ENCODE results near the gene RNF207. TPM values are rescaled to one million over a fixed set of nuclear protein-coding genes. Genes with fewer than 3 reads are reported as not detected.
"Not testable (repeated sequence)": the region's sequence is repeated elsewhere in the genome, so short reads cannot be mapped to it uniquely, and the experiment has no call there.

The RNF207 gene
- polyA plus RNA-seq, 6 donors from 2014 or later: 0.12 to 0.61 (median 0.26) TPM; not detected in 2

DNA sequence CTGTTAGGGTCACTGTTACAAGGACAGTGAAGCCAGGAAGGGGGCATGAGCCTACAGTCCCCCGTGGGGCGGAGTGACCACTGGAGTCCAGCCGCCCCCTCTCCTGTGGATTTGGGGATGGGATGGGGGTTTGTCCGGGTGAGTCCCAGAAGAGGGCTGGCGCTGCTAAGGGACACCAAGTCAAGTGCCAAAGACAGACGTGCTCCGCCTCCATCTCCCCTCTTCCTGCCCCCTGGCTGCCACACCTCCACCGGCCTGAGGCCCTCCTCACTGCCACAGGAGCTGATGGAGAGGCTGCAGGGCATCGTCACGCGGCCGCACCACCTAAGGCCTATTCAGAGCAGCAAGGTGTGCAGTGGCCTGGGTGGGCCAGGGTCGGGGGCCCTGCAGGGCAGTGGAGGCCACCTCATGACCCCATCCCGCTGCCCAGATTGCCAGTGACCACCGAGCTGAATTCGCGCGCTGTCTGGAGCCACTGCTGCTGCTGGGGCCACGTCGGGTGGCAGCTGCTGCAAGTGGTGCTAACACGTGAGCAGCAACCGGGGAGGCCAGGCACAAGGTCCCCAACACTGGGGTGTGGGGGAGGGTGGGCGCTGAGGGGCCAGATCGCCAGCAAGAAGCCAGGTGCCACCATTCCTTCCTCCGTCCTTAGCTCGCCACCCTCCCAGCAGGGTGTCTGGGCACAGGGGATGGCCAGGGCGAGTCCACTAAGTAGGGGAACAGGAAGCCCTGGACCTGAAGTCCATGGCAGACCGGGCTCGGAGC is 4.9 kb downstream of the RNF207 start:
- H3K9me3 Mint-ChIP-seq: peaks cover 0 to 1% (median 0%) of the 10 kb centered on the region in 7 donors
- peak overlapping the region in 2 of 8 donors; percentile 9 to 37 for H3K4me3 Mint-ChIP-seq
- H3K4me1 Mint-ChIP-seq: peaks cover 0 to 26% (median 10%) of the 10 kb centered on the region in 3 donors
- peaks cover 17 to 65% (median 35%) of the 10 kb centered on the region in 3 donors for H3K27me3 Mint-ChIP-seq
- DNase-seq (no peak), ATAC-seq (ENCODE audit: low read depth in 2 of 2) (no peak)
- no peak overlapping the region for H3K27ac Mint-ChIP-seq
- no peaks in the 10 kb centered on the region for H3K36me3 Mint-ChIP-seq

DNA sequence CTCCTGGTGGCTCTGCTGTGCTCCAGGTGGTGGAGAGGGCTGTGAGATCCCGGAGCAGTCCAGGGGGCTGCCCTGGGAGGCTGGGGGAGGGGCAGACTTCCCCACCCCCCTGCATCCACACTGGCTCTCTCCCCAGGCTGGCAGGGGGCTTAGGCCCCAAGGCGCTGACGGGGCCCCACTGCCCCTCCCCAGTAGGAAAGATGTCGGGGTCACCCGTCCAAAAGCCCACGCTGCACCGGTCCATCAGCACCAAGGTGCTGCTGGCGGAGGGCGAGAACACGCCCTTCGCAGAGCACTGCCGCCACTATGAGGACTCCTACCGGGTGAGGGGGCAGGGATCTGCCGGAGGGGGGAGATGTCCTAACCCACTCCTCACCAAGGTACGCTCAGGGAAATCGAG is 5.8 kb downstream of the RNF207 start:
- Mint-ChIP-seq H3K27me3 (peaks cover 17 to 67% (median 35%) of the 10 kb centered on the region in 3 donors), H3K4me1 (peaks cover 0 to 22% (median 10%) of the 10 kb centered on the region in 3 donors), H3K27ac (no peak overlapping the region), H3K4me3 (no peak overlapping the region), H3K9me3 (peaks cover 0 to 1% (median 0%) of the 10 kb centered on the region in 7 donors), H3K36me3 (no peaks in the 10 kb centered on the region)
- ATAC-seq (ENCODE audit: low read depth in 2 of 2): no peak
- DNase-seq: no peak

DNA sequence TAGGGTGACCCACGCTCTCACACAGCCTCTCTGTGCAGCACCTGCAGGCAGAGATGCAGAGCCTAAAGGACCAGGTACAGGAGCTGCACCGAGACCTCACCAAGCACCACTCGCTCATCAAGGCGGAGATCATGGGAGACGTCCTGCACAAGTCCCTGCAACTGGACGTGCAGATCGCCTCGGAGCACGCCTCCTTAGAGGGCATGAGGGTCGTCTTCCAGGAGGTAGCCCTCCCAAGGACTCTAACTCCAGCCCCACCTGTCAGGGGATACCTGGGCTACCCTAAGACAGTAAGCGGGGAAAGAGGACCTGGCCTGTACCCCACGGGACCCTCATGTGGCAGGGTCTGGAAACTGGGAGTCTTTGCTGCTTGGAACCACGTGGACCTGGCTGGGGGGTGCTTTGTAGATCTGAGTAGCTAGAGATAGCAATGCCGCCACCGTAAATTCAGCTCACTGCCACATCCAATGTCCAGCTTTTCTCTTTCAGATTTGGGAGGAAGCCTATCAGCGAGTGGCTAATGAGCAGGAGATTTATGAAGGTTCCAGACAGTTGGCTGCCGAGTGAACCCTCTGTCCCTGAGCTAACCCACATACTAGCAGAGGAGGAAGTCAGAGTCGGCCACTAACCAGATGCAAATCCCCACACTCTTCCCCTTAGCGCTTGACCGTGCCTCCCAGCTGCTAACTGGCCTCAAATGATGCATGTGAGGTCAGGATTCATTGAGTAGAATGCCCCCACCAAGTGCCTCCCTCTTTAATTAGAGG is 6.5 kb downstream of the RNF207 start:
- no peaks in the 10 kb centered on the region for H3K36me3 Mint-ChIP-seq
- peaks cover 0 to 19% (median 10%) of the 10 kb centered on the region in 3 donors for H3K4me1 Mint-ChIP-seq
- peaks cover 17 to 68% (median 35%) of the 10 kb centered on the region in 3 donors for H3K27me3 Mint-ChIP-seq
- DNase-seq (no peak), ATAC-seq (ENCODE audit: low read depth in 2 of 2) (no peak)
- H3K4me3 Mint-ChIP-seq: peak overlapping the region in 3 of 8 donors; percentile 47 to 71 (median 48)
- no peak overlapping the region for H3K27ac Mint-ChIP-seq
- peaks cover 0 to 1% (median 0%) of the 10 kb centered on the region in 7 donors for H3K9me3 Mint-ChIP-seq

DNA sequence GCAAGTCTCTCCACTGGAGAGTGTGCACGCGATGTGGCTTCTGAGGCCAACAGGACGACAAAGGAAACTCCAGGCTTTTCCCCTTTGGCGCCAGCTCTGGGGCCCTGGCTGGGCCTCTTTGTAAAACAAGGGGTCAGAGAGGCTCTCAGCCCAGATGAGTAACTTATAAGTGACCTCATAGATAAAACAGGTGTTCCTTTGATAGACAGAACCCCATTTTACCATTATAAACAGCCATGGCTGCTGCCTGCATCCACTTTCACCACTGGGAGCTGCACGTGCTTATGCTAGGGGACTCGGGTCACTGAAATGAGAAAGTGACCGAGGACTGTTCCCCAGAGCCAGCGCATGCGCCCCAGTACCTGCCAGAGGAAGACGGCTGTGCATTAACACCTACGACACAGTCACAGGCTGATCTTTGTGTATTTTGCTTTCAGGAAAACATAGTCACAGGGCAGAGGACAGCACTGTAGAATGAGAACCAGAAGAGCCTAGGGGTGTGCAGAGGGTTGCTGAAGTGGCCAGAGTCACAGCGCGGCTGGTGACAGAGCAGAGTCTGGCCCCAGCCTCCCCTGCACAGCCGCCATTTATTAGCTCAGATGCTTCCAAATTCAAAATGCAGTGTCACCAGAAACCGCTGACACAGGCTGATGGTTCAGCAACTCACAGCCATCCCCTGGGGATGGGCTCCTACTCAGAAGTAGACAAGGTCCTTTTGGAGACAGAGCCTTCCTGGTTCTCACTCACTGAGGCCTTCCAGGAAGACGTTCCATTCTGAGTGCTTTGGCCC is 12.7 kb downstream of the RNF207 start:
- no peak overlapping the region for H3K4me3 Mint-ChIP-seq
- no peaks in the 10 kb centered on the region for H3K36me3 Mint-ChIP-seq
- no peak overlapping the region for H3K27ac Mint-ChIP-seq
- peaks cover 4 to 30% (median 25%) of the 10 kb centered on the region in 3 donors for H3K27me3 Mint-ChIP-seq
- peaks cover 0 to 4% (median under 1%) of the 10 kb centered on the region in 3 donors for H3K4me1 Mint-ChIP-seq
- ATAC-seq (ENCODE audit: low read depth in 2 of 2) (no peak), DNase-seq (no peak)
- peaks cover 0 to 1% (median 0%) of the 10 kb centered on the region in 7 donors for H3K9me3 Mint-ChIP-seq

DNA sequence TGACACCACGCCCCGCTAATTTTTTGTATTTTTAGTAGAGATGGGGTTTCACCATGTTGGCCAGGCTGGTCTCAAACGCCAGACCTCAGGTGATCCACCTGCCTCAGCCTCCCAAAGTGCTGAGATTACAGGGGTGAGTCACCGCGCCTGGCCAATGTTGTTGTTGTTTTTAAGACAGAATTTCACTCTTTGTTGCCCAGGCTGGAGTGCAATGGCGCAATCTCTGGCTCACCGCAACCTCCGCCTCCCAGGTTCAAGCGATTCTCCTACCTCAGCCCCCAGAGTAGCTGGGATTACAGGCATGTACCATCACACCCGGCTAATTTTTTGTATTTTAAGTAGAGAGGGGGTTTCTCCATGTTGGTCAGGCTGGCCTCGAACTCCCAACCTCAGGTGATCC is 13.7 kb downstream of the RNF207 start:
- H3K36me3 Mint-ChIP-seq: not testable (repeated sequence)

DNA sequence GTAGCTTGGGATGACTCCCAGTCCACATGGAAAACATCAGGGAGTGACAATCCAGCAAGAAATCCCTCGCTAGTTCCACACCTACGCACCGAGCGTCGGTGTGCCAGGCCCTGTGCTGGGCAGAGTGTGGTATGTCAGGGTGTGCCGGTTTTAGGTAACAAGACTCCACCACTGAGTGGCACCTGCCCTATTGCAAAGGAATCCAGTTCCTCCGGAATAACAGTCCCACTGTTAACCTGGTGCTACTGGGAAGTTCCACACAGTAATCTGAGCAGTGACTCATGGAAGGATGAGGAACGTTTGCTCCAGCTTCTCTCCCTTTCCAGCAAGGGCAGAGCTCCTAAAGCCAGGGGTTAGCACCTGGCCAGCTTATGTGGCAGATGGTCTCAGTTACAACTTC is 14.3 kb downstream of the RNF207 start:
- Mint-ChIP-seq H3K4me1 (peaks cover 0 to 4% (median 0%) of the 10 kb centered on the region in 3 donors), H3K9me3 (no peaks in the 10 kb centered on the region), H3K36me3 (no peaks in the 10 kb centered on the region), H3K4me3 (peak overlapping the region in 1 of 8 donors; percentile 4), H3K27ac (no peak overlapping the region), H3K27me3 (peaks cover 4 to 23% (median 20%) of the 10 kb centered on the region in 3 donors)
- ATAC-seq (ENCODE audit: low read depth in 2 of 2): no peak
- no peak for DNase-seq

More for the DNA sequence above, 13.7 kb downstream of the RNF207 start:
- H3K4me3 Mint-ChIP-seq; ATAC-seq (ENCODE audit: low read depth in 2 of 2); H3K4me1 Mint-ChIP-seq; DNase-seq; H3K27ac Mint-ChIP-seq; H3K9me3 Mint-ChIP-seq: not testable (repeated sequence)
- H3K27me3 Mint-ChIP-seq: peaks cover 4 to 29% (median 25%) of the 10 kb centered on the region in 3 donors

DNA sequence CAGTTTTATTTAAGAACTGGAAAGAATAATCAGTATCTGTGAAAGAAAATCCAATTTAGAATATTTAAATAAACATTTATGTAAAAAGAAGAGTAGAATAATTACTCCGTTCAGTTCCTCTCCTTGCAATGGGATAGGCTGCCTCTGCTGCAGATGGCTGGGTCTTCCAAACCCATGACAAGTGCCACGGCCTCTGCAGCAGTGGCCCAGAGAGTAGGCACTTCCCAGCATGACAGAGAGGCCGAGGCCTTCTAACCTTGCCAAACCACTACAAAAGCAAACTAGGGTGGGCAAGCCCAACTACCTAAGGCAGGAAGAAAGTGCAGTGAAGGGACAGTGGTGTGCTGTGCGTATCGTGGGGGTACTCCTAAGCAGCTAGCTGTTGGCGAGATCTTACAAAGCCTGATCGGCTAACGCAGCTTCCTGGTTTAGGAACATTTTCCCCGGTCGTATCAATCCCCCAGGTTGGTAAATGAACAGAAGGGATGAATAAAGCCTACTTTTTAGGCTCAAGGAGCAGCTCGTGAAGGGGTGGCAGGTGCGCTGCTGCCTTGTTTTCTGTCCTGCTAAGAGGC is 15.4 kb downstream of the RNF207 start:
- peaks cover 0 to 4% (median 0%) of the 10 kb centered on the region in 3 donors for H3K4me1 Mint-ChIP-seq
- ATAC-seq (ENCODE audit: low read depth in 2 of 2) (no peak), DNase-seq (no peak)
- H3K4me3 Mint-ChIP-seq: no peak overlapping the region
- H3K36me3 Mint-ChIP-seq: peaks cover 0 to 1% of the 10 kb centered on the region in 2 donors
- peaks cover 4 to 13% (median 12%) of the 10 kb centered on the region in 3 donors for H3K27me3 Mint-ChIP-seq
- no peaks in the 10 kb centered on the region for H3K9me3 Mint-ChIP-seq
- no peak overlapping the region for H3K27ac Mint-ChIP-seq

DNA sequence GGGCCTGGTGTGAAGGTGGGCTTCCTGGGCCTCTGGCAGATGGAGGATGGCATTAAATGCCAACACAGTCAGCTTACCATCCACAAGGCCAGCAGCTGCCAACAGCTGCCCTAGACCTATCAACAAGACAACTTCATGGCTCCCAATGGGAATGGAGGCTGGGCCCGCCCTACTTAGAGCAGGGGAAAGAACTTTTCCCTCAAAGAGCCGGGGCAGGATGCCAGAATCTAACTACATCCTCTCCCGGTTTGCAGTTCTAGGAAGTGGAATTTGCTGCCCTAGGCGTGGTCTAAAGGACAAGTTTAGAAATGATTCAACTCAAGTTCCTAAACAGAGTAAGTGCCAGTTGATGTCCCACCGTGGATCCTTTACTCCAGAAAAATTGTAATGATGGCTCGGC is 16.7 kb downstream of the RNF207 start:
- Mint-ChIP-seq H3K36me3 (peaks cover 0 to 11% of the 10 kb centered on the region in 2 donors), H3K9me3 (no peaks in the 10 kb centered on the region), H3K4me3 (no peak overlapping the region), H3K27me3 (peaks cover 0 to 5% (median 4%) of the 10 kb centered on the region in 3 donors), H3K27ac (no peak overlapping the region), H3K4me1 (peaks cover 0 to 4% (median 0%) of the 10 kb centered on the region in 3 donors)
- DNase-seq (no peak), ATAC-seq (ENCODE audit: low read depth in 2 of 2) (no peak)

DNA sequence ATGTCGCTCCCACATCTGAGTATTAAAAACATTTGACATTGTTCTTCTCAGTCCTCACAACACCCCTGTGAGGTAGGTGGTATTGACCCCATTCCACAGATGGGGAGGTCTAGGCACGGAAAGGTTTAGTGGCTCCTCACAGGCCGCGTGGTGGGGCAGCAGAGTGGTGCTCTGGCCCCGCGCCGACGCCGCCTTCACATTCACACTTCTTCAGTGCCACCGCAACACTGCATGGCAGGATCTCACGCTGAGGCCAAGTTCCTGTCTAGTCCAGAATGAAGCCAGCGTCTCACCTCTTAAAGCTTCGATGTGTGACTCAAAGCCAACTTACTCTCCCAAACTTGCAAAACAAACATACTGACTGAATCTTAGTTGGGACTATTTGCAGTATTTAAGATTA is 17.7 kb downstream of the RNF207 start:
- no peaks in the 10 kb centered on the region for H3K27me3 Mint-ChIP-seq
- no peak for ATAC-seq (ENCODE audit: low read depth in 2 of 2)
- peaks cover 0 to 11% of the 10 kb centered on the region in 2 donors for H3K36me3 Mint-ChIP-seq
- H3K4me1 Mint-ChIP-seq: no peaks in the 10 kb centered on the region
- no peak for DNase-seq
- no peak overlapping the region for H3K4me3 Mint-ChIP-seq
- H3K9me3 Mint-ChIP-seq: no peaks in the 10 kb centered on the region
- H3K27ac Mint-ChIP-seq: peak overlapping the region in 1 of 6 donors; percentile 4

DNA sequence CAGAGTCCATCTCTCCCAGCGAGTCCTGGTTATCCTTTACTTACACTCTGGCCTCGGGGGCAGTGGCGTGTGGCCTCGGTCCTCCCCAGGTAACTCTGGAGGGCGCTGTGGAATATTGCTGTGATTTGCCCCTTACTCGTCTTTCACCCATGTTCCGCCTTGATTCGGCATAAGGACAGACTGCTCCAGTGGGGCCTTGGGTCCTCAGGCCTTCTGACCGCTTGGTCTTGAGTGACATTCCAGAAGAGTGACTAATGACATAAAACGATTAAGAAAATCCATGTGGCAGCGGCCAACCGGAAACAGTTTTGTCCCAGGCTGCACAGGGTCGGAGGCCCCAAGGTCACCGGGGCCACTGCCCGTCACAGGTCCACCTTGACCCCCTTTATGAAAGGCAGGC is 18.8 kb downstream of the RNF207 start:
- H3K27me3 Mint-ChIP-seq: no peaks in the 10 kb centered on the region
- H3K4me1 Mint-ChIP-seq: no peaks in the 10 kb centered on the region
- ATAC-seq (ENCODE audit: low read depth in 2 of 2): no peak
- no peak overlapping the region for H3K4me3 Mint-ChIP-seq
- DNase-seq: no peak
- H3K36me3 Mint-ChIP-seq: peaks cover 0 to 11% of the 10 kb centered on the region in 2 donors
- H3K27ac Mint-ChIP-seq: no peak overlapping the region
- no peaks in the 10 kb centered on the region for H3K9me3 Mint-ChIP-seq

DNA sequence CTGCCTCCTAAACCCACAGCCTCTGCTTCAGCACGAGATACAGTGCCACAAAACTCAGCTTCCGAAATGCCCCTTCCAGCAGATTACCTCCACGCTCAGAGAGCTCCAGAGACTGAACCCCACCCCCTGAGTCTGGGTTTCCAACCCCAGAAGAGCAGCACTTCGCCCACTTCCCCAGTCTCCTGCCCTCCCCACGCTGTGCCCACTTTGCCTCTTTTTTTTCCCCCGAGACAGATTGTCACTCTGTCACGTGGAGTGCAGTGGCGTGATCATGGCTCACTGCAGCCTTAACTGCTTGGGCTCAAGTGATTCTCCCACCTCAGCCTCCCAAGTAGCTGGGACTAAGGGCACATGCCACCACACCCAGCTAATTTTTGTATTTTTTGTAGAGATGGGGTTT is 19.7 kb downstream of the RNF207 start:
- Mint-ChIP-seq H3K4me1 (no peaks in the 10 kb centered on the region), H3K27me3 (no peaks in the 10 kb centered on the region), H3K27ac (peak overlapping the region in 1 of 6 donors; percentile 60), H3K36me3 (peaks cover 0 to 11% of the 10 kb centered on the region in 2 donors), H3K9me3 (no peaks in the 10 kb centered on the region), H3K4me3 (no peak overlapping the region)
- ATAC-seq (ENCODE audit: low read depth in 2 of 2) (no peak), DNase-seq (no peak)

DNA sequence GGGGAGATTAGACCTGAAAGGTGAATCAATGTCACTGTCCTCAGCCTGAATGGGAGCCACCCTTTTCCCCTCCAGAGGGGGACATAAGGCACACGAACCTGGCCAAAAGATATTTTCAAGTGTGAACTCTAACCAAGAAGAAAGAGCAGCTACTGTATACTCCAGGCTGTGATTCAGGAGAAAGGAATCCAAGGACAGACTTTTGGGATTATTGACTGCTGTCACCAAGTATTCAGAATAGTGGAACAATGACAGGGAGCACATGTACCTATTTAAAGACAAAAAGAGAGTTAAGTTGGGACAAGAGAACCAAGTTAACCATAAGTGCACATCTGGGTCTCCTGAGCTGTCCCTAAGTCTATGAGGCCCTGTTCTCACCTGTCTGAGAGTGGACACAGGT is 27.5 kb downstream of the RNF207 start:
- Mint-ChIP-seq H3K4me3 (peak overlapping the region in 6 of 8 donors; percentile 9 to 89 (median 60)), H3K4me1 (peaks cover 0 to 19% (median 13%) of the 10 kb centered on the region in 3 donors), H3K27me3 (peaks cover 0 to 4% (median under 1%) of the 10 kb centered on the region in 3 donors), H3K9me3 (no peaks in the 10 kb centered on the region), H3K36me3 (peaks cover 0 to 5% of the 10 kb centered on the region in 2 donors), H3K27ac (no peak overlapping the region)
- DNase-seq (no peak), ATAC-seq (ENCODE audit: low read depth in 2 of 2) (no peak)
